Glomerular visceral epithelial cell (primary cell): Measurements from ENCODE around the gene ZNF655.
"Not testable (repeated sequence)": the region's sequence is repeated elsewhere in the genome, so short reads cannot be mapped to it uniquely, and the experiment has no call there.

ENCODE experiments used
- DNase-seq: peaks from one replicate; pipeline ENCODE4 v3.0.0-alpha.2; 2016; ENCODE audit errors: extremely low spot score

ZNF655 gene

GRCh38 chr7:99560834-99561736, 2.6 kb downstream of the ZNF655 start:
- no peak for DNase-seq

- DNase-seq, result no peak
These were observed 3.3 kb downstream of the ZNF655 start for GRCh38 chr7:99561737-99562051.

- DNase-seq, result no peak
These were observed 3.8 kb downstream of the ZNF655 start for GRCh38 chr7:99562114-99562784.

- DNase-seq, result peak; percentile 95
These were observed 4.4 kb downstream of the ZNF655 start for GRCh38 chr7:99562832-99563231.

- DNase-seq, result peak; percentile 74
These were observed 5.2 kb downstream of the ZNF655 start for GRCh38 chr7:99563650-99564049.

GRCh38 chr7:99568770-99569169, 10.3 kb downstream of the ZNF655 start:
- not testable (repeated sequence) for DNase-seq

- no peak for DNase-seq
These were observed 13.3 kb downstream of the ZNF655 start for GRCh38 chr7:99571768-99572167.

- no peak for DNase-seq
These were observed 14.8 kb downstream of the ZNF655 start for GRCh38 chr7:99573257-99573656.

GRCh38 chr7:99576251-99576650, 17.8 kb downstream of the ZNF655 start:
- DNase-seq, result no peak

GRCh38 chr7:99579281-99579955, 21.0 kb downstream of the ZNF655 start:
- DNase-seq, result no peak

- no peak for DNase-seq
These were observed 21.7 kb downstream of the ZNF655 start for GRCh38 chr7:99579956-99580777.

- DNase-seq, result not testable (repeated sequence)
These were observed 22.4 kb downstream of the ZNF655 start for GRCh38 chr7:99580778-99581332.

GRCh38 chr7:99588868-99589267, 30.4 kb downstream of the ZNF655 start:
- no peak for DNase-seq

GRCh38 chr7:99594948-99595745, 36.7 kb downstream of the ZNF655 start:
- no peak for DNase-seq

GRCh38 chr7:99596408-99596955, 38.0 kb downstream of the ZNF655 start:
- DNase-seq, result no peak

- no peak for DNase-seq
These were observed 39.5 kb downstream of the ZNF655 start, which contains the start of gene TMEM225B for GRCh38 chr7:99597762-99598501. TMEM225B (plus strand) TSS chr7:99598267; CDS start chr7:99604389, 6,122 bp downstream.

GRCh38 chr7:99599836-99600235, 41.4 kb downstream of the ZNF655 start:
- no peak for DNase-seq

- DNase-seq, result no peak
These were observed 43.3 kb downstream of the ZNF655 start for GRCh38 chr7:99601656-99602310.

- DNase-seq, result no peak
These were observed 47.1 kb downstream of the ZNF655 start for GRCh38 chr7:99605527-99605926.
